Stimulated activated CD4-positive, alpha-beta T cell treated with anti-CD3 and anti-CD28 coated beads, Interleukin-12 subunit alpha, Interleukin-12 subunit beta, amount 100 ng/mL, for 24 hours (primary cell): ENCODE results near the gene CFDP1.
A peak's percentile ranks its signal among the peaks of the same experiment; 100 is the strongest.

Experiments used
- DNase-seq, 2 experiments: peaks; one replicate each; pipeline ENCODE4 v3.0.0-alpha.2; 2020; ENCODE audit warnings: low read depth in 2 of 2

The CFDP1 gene

DNA sequence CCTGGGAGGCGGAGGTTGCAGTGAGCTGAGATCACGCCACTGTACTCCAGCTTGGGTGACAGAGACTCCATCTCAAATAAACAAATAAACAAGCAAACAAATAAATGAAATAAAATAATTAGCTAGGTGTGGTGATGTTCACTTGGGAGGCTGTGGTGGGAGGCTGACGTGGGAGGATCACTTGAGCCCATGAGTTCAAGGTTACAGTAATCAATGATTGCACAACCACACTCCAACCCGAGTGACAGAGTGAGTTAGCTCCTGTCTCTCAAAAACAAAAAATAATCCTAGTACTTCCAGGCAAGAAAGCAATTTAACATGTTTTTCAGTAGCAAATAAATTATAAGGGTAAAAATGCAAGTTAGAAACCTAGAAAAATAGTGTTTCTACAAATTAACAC is 26.4 kb downstream of the CFDP1 start:
- no peak for DNase-seq

DNA sequence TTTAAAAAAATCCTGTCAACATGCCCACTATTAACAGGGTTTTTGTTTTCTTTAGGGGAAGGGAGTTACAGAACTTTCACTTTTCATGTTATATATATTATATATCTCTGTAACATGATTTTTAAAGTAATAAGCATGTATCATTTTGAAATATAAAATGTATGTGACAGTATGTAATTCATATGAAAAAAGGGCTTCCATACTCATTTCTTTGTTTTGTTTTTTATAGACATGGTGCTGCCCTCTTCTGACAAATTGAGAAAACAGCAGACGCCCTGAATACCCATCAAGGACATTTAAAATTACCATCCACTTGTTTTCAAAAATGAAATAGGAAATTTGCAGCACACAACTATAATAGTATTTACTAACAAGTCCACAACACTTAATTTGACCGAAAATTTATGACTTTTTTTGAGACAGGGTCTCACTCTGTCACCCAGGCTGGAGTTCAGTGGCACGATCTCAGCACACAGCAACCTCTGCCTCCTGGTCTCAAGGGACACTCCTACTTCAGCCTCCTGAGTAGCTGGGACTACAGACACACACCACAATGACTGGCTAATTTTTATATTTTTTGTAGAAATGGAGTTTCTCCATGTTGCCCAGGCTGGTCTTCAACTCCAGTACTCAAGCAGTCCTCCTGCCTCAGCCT is 30.4 kb downstream of the CFDP1 start:
- no peak for DNase-seq

GRCh38 chr16:75402159-75402820 is 31.0 kb downstream of the CFDP1 start:
- DNase-seq, result no peak

- no peak for DNase-seq
Observed at GRCh38 chr16:75401691-75402090, 31.6 kb downstream of the CFDP1 start.

DNA sequence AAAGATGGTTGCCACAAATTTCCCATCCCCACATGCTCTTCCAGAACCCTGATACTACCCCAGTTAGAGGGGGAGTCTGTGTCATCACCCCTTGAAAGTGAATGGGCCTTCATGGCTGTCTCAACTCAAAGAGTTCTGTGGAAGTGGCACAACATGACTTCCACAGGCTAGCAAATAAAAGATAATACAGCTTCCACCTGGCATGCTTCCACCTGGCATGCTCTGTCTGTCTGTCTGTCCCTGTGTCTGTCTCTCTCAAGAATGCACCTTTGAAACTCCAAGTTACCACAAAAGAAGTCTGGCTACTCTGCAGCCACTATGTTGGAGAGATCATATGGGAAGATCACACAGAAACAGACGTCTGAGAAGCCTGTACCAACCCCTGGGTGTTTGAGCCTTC is 35.0 kb downstream of the CFDP1 start:
- no peak for DNase-seq

- no peak for DNase-seq
Observed at GRCh38 chr16:75394941-75395340, 38.4 kb downstream of the CFDP1 start.

DNA sequence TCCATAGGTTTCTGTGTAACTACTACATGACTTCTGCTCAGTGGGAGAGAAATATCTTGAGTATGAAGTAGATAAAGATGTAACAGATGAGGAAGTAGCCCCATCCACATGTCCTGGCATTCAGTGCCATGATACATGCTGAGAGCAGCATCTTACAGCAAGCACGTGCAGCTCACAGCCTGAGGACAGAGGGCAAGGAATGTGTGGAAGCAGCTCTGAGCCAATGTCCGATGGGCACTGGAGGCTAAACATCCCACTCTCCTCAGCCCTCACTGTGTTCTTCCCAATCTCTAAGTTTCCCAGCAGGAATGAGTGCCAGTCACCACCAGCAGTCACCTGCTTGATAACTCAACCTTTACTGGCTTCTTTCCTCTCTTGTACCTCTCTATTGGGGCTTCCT is 40.4 kb downstream of the CFDP1 start:
- DNase-seq, result no peak

DNA sequence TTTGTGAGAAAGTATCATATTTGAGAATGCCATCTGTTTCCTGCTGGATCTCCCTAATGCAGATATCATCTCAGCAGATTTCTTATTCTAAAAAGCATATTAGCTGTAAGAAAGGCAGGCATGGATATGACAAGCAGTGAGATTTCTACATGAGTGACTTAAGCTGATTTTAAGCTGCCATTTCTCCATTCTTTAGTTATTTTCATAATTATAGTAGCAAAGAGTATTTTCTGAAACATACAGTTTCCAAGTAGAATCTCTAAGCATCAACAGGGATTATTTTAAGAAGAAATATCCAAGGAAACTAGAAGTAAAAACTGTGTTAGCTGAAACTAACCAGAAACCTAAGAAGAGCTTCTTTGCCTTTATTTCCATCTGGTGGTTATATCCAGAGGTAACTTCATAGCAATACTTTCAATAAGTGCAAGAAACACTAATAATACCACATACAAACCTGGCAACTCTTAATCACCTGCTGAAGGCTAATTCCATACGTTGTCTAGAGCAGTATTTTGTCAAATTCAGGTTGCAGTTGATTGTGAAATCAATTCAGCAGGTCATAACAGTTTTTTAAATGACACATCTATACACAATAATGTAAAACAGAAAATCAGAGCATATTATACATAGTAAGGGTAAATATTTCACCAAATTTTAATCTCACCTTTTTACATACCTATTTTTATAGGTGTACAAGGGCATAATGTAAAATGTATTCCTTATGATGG is 42.2 kb downstream of the CFDP1 start:
- DNase-seq, result no peak

GRCh38 chr16:75389096-75389690 is 44.1 kb downstream of the CFDP1 start:
- no peak for DNase-seq

GRCh38 chr16:75387951-75388350 is 45.4 kb downstream of the CFDP1 start:
- DNase-seq, result no peak

GRCh38 chr16:75385507-75386152 is 47.7 kb downstream of the CFDP1 start:
- no peak for DNase-seq

DNA sequence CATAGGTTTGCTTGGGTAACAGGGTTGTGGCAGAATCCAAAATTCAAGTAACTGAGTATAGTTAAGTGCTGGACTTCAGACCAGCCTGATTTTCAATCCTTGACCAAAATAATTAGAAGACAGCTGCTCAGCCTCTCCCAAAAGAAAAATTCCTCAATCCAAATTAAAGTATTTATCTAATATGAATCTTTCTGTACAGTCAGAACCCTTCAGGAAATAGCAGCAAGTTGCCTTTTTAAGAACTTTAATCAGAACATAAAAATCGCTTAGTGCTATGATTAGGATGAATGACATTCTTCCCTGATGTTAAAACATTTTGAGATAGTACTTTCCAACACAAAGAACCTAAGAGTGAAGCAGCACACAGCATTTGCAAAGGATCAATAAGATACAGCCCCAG is 50.2 kb downstream of the CFDP1 start:
- no peak for DNase-seq

DNA sequence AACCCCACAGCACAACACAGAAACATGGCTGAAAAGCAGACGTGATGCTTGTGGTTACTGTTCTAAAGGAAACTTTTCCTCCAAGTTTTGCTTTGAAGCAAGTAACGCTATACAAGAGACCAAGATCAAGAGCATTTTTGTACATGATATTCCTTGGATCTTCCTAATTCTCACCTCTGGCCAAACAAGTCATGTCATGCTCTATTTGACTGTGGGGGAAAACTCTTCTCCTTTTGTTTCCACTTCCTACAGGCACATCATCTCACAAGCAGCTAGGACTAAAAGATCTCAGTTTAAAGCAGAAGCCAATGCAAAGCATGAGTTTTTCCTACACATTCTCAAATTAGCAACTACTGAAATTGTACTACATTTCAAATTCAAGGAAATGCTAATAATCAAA is 50.7 kb downstream of the CFDP1 start:
- no peak for DNase-seq

- DNase-seq, result no peak
Observed at GRCh38 chr16:75380870-75381269, 52.4 kb downstream of the CFDP1 start.

GRCh38 chr16:75379911-75380847 is 53.1 kb downstream of the CFDP1 start:
- DNase-seq, result peak; percentile 6 to 27

- no peak for DNase-seq
Observed at GRCh38 chr16:75379339-75379738, 54.0 kb downstream of the CFDP1 start.

GRCh38 chr16:75378616-75379015 is 54.7 kb downstream of the CFDP1 start:
- DNase-seq, result no peak

- no peak for DNase-seq
Observed at GRCh38 chr16:75377729-75378386, 55.4 kb downstream of the CFDP1 start.

- no peak for DNase-seq
Observed at GRCh38 chr16:75376475-75377161, 56.7 kb downstream of the CFDP1 start.

DNA sequence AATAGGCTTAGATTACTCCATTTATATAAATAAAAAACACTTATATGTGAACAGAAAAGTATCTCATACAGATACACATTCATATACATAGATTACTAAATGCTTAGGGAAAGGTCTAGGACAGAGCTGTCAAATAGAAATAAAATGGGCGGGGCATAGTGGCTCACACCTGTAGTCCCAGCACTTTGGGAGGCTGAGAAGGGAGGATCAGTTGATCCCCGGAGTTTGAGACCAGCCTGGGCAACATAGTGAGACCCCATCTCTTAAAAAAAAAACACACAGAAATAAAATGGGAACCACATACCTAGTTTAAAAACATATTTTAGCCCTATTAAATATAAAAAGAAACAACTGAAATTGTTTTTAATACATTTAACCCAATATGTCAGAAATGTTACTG is 58.9 kb downstream of the CFDP1 start:
- DNase-seq, result no peak
